ENCODE results near the gene SPEM1.
"Not testable (repeated sequence)": the region's sequence is repeated elsewhere in the genome, so short reads cannot be mapped to it uniquely, and the experiment has no call there.

The SPEM1 gene

GRCh38 chr17:7468804-7469389, 48.8 kb downstream of the SPEM1 start:
- no peak for DNase-seq (ENCODE audit: low spot score)

GRCh38 chr17:7469843-7470242, 49.7 kb downstream of the SPEM1 start:
- not testable (repeated sequence) for DNase-seq (ENCODE audit: low spot score)

GRCh38 chr17:7470457-7470973, 50.4 kb downstream of the SPEM1 start:
- DNase-seq (ENCODE audit: low spot score), result not testable (repeated sequence)

Measured in HuH-7 (cell line).